HUDEP-2 (cell line): Measurements from ENCODE around the gene CREB3.

Experiments used
- DNase-seq, 76 experiments: peaks; one replicate each; lab custom pipeline; 2025; ENCODE audit not compliant: unreplicated experiment in 76 of 76; lab: John Stamatoyannopoulos, UW

The CREB3 gene

GRCh38 chr9:35700031-35700430, 32.4 kb upstream of the CREB3 start:
- DNase-seq: no peak

GRCh38 chr9:35700942-35701341, 31.5 kb upstream of the CREB3 start:
- DNase-seq: no peak

DNA sequence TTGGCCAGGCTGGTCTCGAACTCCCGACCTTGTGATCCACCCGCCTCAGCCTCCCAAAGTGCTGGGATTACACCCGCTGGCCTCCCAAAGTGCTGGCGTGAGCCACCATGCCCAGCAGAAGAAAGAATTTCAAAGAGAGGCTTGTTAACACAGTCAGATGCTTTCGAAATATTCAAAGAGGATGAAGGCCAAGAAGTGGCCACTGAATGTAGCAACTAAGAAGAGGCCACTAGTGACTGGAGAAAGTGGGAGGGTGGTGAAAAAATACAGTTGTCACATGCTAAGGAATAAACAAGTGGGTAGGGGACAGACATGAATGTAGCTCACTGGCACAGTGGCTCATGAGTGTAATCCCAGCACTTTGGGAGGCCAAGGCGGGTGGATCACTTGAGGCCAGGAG, 29.8 kb upstream of the CREB3 start:
- no peak for DNase-seq

DNA sequence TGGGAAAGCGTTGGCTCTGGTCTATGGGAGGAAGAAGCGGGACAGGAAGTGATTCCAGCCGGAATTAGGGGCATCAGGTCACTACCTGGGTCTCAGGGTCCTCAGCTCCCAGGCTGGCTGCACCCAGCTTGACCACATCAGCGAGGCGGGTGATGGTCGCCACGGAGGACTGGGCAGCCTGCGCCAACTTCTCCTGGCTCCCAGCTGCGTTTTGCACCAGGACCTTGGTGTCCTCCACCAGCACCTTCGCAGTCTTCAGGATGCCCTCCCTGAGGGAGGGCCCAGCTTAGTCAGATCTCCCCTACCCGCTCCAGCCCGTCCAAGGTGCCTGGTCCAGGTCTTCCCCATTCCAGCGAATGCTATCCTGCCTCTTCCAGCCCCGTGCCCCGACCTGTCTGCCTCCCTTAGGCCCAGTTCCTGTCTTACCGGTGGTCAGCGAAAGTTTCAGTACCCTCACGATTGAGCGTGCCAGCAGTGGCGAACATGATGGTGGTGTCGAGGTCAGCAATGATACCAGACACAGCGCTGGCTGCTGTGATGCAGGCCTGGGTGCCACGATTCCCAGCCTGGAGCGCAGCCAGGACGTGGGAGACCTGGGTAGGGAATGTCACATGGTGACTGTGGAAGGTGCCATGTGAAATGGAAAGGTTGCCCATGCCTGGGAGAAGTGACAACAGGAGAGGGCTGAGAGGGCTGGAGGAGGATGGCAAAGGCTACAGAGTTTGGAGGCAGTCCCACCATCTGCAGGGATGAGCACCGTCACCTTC, 28.4 kb upstream of the CREB3 start:
- DNase-seq: no peak

- no peak for DNase-seq
These were observed 27.1 kb upstream of the CREB3 start for GRCh38 chr9:35705372-35705771.

- DNase-seq: no peak
These were observed 26.5 kb upstream of the CREB3 start for GRCh38 chr9:35705836-35706430.

DNA sequence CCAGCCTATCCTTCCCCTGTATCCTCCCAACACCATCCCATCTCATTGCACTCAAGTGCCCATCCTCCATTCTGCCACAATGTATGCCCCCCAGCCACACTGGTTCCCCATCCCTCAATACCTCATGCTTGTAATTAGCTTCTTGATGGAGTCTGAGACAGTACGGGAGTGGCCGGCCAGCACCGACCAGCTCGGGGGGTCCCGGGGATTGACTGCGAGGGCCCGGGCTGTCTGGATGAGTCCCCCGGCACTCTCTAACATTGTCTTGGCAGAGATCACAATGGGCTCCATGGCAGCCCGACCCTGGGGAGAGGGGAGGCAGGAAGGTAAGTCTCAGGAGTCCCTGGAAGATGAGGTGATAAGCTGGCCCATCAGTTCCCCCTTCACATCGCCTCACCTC, 25.5 kb upstream of the CREB3 start:
- no peak for DNase-seq

DNA sequence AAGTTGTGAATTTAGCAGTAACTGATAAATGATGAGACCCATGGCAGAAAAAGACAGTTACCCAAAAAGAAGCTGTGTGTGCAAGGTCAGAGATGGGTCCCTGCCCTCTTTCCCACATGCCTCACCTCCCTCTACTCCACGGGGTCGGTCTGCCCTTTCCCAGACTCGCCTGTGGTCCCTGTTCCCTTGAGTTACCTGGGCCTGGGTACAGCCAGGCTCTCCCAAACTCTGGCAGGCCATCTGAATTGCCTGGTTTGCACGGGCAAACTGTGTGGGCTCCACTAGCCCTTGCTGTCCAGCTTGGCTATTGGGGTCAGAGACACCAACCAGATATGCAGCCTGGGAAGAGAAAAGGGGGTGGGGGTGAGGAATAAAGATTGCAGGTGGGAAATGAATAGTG, 24.3 kb upstream of the CREB3 start:
- no peak for DNase-seq

GRCh38 chr9:35710818-35711500, 21.5 kb upstream of the CREB3 start:
- DNase-seq: no peak

- no peak for DNase-seq
These were observed 20.7 kb upstream of the CREB3 start for GRCh38 chr9:35711501-35712428.

DNA sequence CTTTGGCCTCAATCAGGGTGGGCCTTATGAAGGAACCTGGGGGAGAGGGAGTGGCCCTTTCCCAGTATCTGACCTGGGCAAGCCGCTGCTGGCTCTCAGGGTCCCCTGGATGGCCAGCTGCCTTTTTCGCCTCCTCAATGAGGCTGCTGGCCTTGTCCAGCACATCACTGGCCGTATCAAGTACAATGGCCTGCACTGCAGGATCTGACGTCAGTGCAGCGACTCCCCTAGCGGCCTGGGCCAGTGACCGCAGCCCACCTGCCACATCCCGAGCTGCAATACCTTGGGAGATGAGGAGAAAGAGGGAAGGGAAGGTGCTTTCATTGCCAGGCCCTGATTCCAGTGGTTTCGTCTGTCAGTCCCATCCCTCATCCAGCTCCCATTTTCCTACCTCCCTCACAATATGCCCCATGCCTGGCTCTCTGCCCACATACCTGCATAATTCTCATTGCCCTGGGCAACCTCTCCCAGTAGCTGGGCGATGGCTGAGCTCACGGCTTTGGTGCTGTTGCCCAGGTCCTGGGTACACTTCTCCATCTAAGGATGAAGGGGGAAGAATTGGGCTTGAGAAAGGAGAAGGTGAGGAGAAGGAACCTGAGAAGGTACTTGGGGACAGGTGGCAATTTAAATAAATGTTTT, 19.6 kb upstream of the CREB3 start:
- no peak for DNase-seq

DNA sequence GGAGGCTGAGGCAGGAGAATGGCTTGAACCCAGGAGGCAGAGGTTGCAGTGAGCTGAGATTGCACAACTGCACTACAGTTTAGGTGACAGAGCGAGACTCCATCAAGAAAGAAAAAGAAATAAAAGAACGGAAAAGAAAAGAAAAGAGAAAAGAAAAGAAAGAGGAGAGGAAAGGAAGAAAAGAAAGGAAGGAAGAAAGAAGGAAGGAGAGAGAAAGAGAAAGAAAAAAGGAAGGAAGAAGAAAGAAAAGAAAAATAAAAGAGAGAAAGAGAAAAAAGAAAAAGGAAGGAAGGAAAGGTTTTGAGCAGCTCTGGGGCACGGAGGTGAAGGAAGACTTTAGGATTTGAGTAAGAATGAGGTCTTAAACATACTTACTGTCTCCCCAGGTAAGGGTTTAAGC, 18.9 kb upstream of the CREB3 start:
- DNase-seq: no peak

DNA sequence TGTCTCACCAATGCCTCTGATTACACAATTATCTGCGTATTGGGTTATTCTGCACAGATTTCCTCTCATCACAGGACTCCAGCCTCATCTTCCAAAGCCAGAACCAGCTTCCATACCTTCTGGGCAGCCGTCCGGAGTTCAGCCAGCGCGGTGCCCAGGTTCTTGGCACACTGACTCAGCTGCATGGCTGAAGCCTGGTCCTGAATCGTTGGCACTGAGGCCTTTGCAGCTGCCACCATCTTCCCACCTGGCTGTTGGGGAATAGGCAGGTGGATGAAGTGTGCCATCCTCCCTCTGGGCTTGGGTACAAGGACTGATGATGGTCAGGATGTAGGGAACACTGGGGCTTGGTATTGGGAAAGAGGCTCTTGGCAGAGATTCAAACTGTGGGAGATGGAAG, 18.3 kb upstream of the CREB3 start:
- DNase-seq: no peak

DNA sequence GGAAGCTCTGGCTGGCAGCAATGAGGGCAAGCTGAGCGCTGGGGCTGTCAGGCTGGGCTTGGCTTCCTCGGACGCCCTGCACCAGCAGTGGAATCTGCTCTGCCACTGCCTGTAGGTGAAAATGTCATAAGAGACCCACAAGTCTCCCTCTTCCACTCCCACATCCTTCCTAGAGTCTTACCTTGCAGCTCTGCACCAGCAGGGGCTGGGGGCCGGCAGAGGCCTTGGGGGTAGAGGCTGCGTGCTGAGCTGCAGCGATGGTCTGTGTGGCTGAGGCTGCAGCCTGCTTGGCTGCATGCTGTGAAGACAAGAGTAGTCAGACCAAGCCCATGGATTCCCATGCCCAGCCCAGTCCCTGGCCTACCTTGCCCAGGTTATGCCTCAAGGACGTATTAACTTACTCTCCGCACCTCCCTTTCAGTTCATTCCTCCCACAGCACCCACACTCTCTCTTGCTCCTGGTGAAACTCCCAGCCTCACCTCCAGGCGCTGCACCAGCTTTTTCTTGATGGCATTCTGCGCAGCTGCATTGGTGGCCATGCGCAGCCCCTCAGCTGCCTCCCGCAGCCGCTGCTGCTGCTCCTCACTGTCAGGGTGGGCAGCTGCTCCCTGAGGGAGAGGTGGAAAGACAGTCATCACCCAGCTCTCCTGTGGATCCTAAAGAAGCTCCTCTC, 17.8 kb upstream of the CREB3 start:
- DNase-seq: no peak

- no peak for DNase-seq
These were observed 16.2 kb upstream of the CREB3 start for GRCh38 chr9:35716230-35716629.

DNA sequence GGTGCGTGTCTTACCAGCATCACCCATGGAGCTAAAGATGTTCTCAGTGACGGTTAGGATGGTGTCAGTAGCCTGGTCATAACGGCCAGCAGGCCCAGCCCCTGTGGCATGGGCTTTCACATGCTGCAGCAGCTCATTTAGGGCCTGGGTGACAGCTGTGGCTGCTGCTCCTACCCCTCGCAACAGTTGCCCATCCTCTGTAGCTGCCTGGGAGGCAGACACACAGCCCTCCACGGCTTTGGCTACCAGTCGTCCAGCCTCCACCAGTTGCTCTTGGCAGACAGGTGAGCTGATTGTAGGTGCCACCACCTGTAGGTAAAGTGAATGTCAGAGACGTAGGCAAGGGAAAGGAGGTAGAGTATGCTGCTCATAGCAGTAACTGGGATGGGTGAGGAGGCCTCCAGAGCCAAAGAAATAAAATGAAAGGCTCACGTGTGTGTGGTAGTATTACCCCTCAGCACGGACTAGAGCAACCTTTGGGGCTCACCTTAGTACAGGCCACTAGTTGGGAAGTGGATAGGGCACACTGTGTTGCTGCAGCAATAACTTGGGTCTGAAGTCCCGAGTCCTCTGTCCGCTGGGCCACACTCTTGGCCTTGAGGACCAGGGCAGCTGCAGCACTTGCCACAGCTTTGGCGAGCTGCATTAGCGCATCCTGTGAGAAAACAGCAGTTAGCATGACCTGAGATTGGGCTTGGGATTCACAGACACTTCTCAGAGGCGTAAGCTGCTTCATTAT, 15.2 kb upstream of the CREB3 start:
- DNase-seq: no peak

GRCh38 chr9:35718721-35719511, 13.6 kb upstream of the CREB3 start:
- no peak for DNase-seq

DNA sequence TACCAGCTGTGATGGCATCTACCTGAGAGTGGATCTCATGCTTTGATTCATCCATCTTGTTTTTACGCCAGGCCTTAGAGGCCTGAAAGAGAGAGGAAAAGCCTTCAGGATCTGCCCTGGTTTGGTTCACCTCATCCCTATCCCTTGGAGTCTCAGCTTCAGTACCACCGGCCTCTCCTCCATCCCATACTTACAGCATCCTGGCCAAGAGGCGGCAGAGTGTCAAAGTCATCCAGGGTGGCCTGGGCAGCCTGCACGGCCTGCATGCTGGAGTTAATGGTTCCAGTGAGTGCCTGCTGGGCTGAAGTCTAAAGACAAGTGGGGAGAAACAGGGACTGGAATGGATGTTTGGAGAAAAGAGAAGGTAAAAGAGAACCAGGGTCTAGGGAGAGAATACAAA, 12.9 kb upstream of the CREB3 start:
- no peak for DNase-seq

GRCh38 chr9:35723426-35723825, 9.0 kb upstream of the CREB3 start:
- no peak for DNase-seq
